ENCODE results near the gene NAALADL2. TPM values are rescaled to one million over a fixed set of nuclear protein-coding genes. Genes with fewer than 3 reads are reported as not detected.
A peak's percentile ranks its signal among the peaks of the same experiment; 100 is the strongest.

Gene NAALADL2
- total RNA-seq, 1 donor from 2014 or later = 1.1 TPM

- FAIRE-seq (no peak), DNase-seq (ENCODE audit: low read depth) (peak; percentile 78)
- Histone ChIP-seq H3K27me3 (ENCODE audit: control insufficient read depth, insufficient read depth, low read length) (no peaks in the 10 kb centered on the region), H3K4me3 (ENCODE audit: low read depth, low read length) (no peak overlapping the region), H3K36me3 (ENCODE audit: control insufficient read depth, insufficient read depth, low read length) (no peaks in the 10 kb centered on the region)
- no peak for TF ChIP-seq CTCF (IDR thresholded peaks at IDR 0.05; ENCODE audit: insufficient read depth, low read length, severe bottlenecking)
These were observed 415.5 kb downstream of the NAALADL2 start for GRCh38 chr3:175274474-175275218.

- FAIRE-seq (no peak), DNase-seq (ENCODE audit: low read depth) (no peak)
- Histone ChIP-seq H3K27me3 (ENCODE audit: control insufficient read depth, insufficient read depth, low read length) (no peaks in the 10 kb centered on the region), H3K36me3 (ENCODE audit: control insufficient read depth, insufficient read depth, low read length) (no peaks in the 10 kb centered on the region), H3K4me3 (ENCODE audit: low read depth, low read length) (no peak overlapping the region)
- TF ChIP-seq CTCF (IDR thresholded peaks at IDR 0.05; ENCODE audit: insufficient read depth, low read length, severe bottlenecking) = no peak
These were observed 419.5 kb downstream of the NAALADL2 start for GRCh38 chr3:175278680-175279079.

GRCh38 chr3:175279457-175279856 is 420.3 kb downstream of the NAALADL2 start:
- Histone ChIP-seq H3K27me3 (ENCODE audit: control insufficient read depth, insufficient read depth, low read length) (no peaks in the 10 kb centered on the region), H3K4me3 (ENCODE audit: low read depth, low read length) (no peak overlapping the region), H3K36me3 (ENCODE audit: control insufficient read depth, insufficient read depth, low read length) (no peaks in the 10 kb centered on the region)
- DNase-seq (ENCODE audit: low read depth) = no peak
- TF ChIP-seq CTCF (IDR thresholded peaks at IDR 0.05; ENCODE audit: insufficient read depth, low read length, severe bottlenecking) = no peak
- FAIRE-seq = no peak

- Histone ChIP-seq H3K27me3 (ENCODE audit: control insufficient read depth, insufficient read depth, low read length) (no peaks in the 10 kb centered on the region), H3K36me3 (ENCODE audit: control insufficient read depth, insufficient read depth, low read length) (no peaks in the 10 kb centered on the region), H3K4me3 (ENCODE audit: low read depth, low read length) (no peak overlapping the region)
- FAIRE-seq = no peak
- TF ChIP-seq CTCF (IDR thresholded peaks at IDR 0.05; ENCODE audit: insufficient read depth, low read length, severe bottlenecking) = no peak
- DNase-seq (ENCODE audit: low read depth) = no peak
These were observed 420.8 kb downstream of the NAALADL2 start for GRCh38 chr3:175279911-175280310.

GRCh38 chr3:175287361-175287963 is 428.3 kb downstream of the NAALADL2 start:
- no peaks in the 10 kb centered on the region for H3K36me3 ChIP-seq (ENCODE audit: control insufficient read depth, insufficient read depth, low read length)
- DNase-seq (ENCODE audit: low read depth) (no peak), FAIRE-seq (no peak)
- H3K27me3 ChIP-seq (ENCODE audit: control insufficient read depth, insufficient read depth, low read length) = no peaks in the 10 kb centered on the region
- no peak overlapping the region for H3K4me3 ChIP-seq (ENCODE audit: low read depth, low read length)
- TF ChIP-seq CTCF (IDR thresholded peaks at IDR 0.05; ENCODE audit: insufficient read depth, low read length, severe bottlenecking) = no peak

Measured in bronchial epithelial cell (primary cell).